ENCODE measurements around the gene DIP2C.

The DIP2C gene

GRCh38 chr10:343231-344220, 345.9 kb downstream of the DIP2C start:
- in situ Hi-C loops (cut with MboI; ENCODE audit: low sequenced_read_pairs, unreplicated experiment), result no loop called here
- no peak for TF ChIP-seq CTCF (IDR thresholded peaks at IDR 0.05; ENCODE audit: borderline replicate concordance, control extremely low read depth, extremely low read depth, insufficient read depth, missing control alignments)
- DNase-seq (ENCODE audit: low spot score), result no peak

GRCh38 chr10:341081-341740, 348.3 kb downstream of the DIP2C start:
- in situ Hi-C loops (cut with MboI; ENCODE audit: low sequenced_read_pairs, unreplicated experiment), result no loop called here
- TF ChIP-seq CTCF (IDR thresholded peaks at IDR 0.05; ENCODE audit: borderline replicate concordance, control extremely low read depth, extremely low read depth, insufficient read depth, missing control alignments), result no peak
- DNase-seq (ENCODE audit: low spot score), result no peak

- TF ChIP-seq CTCF (IDR thresholded peaks at IDR 0.05; ENCODE audit: borderline replicate concordance, control extremely low read depth, extremely low read depth, insufficient read depth, missing control alignments), result no peak
- no peak for DNase-seq (ENCODE audit: low spot score)
- in situ Hi-C loops (cut with MboI; ENCODE audit: low sequenced_read_pairs, unreplicated experiment), result no loop called here
These were observed 348.8 kb downstream of the DIP2C start for GRCh38 chr10:340646-341045.

GRCh38 chr10:339038-339391, 350.5 kb downstream of the DIP2C start:
- in situ Hi-C loops (cut with MboI; ENCODE audit: low sequenced_read_pairs, unreplicated experiment), result no loop called here
- no peak for DNase-seq (ENCODE audit: low spot score)
- no peak for TF ChIP-seq CTCF (IDR thresholded peaks at IDR 0.05; ENCODE audit: borderline replicate concordance, control extremely low read depth, extremely low read depth, insufficient read depth, missing control alignments)

GRCh38 chr10:338171-339037, 351.1 kb downstream of the DIP2C start:
- no peak for DNase-seq (ENCODE audit: low spot score)
- in situ Hi-C loops (cut with MboI; ENCODE audit: low sequenced_read_pairs, unreplicated experiment), result no loop called here
- TF ChIP-seq CTCF (IDR thresholded peaks at IDR 0.05; ENCODE audit: borderline replicate concordance, control extremely low read depth, extremely low read depth, insufficient read depth, missing control alignments), result no peak

- no peak for DNase-seq (ENCODE audit: low spot score)
- no peak for TF ChIP-seq CTCF (IDR thresholded peaks at IDR 0.05; ENCODE audit: borderline replicate concordance, control extremely low read depth, extremely low read depth, insufficient read depth, missing control alignments)
- in situ Hi-C loops (cut with MboI; ENCODE audit: low sequenced_read_pairs, unreplicated experiment), result no loop called here
These were observed 353.2 kb downstream of the DIP2C start for GRCh38 chr10:336247-336646.

Measured in GM13976 (cell line).